Endothelial cell (in vitro differentiated cells): ENCODE results near the gene EFNB3. TPM values are rescaled to one million over a fixed set of nuclear protein-coding genes. Genes with fewer than 3 reads are reported as not detected.

Experiments used
- DNase-seq: peaks from one replicate; pipeline ENCODE4 v3.0.0; 2021; ENCODE audit warnings: low spot score
- H3K27ac Mint-ChIP-seq: one replicate; pipeline ENCODE4 v1.8.0; 2021; ENCODE audit warnings: mixed read lengths, inconsistent platforms; ENCODE audit not compliant: unreplicated experiment
- H3K27me3 Mint-ChIP-seq: one replicate; pipeline ENCODE4 v1.8.0; 2021; ENCODE audit warnings: mild to moderate bottlenecking, moderate library complexity, mixed read lengths, inconsistent platforms; ENCODE audit not compliant: unreplicated experiment
- H3K36me3 Mint-ChIP-seq: one replicate; pipeline ENCODE4 v1.8.0; 2021; ENCODE audit warnings: mild to moderate bottlenecking, low read depth, mixed read lengths, inconsistent platforms; ENCODE audit not compliant: unreplicated experiment
- H3K4me1 Mint-ChIP-seq: one replicate; pipeline ENCODE4 v1.8.0; 2021; ENCODE audit warnings: mild to moderate bottlenecking, mixed read lengths, inconsistent platforms; ENCODE audit not compliant: unreplicated experiment
- H3K4me3 Mint-ChIP-seq: one replicate; pipeline ENCODE4 v1.8.0; 2021; ENCODE audit warnings: mild to moderate bottlenecking, mixed read lengths, inconsistent platforms; ENCODE audit not compliant: unreplicated experiment
- H3K9me3 Mint-ChIP-seq: one replicate; pipeline ENCODE4 v1.8.0; 2021; ENCODE audit warnings: mixed read lengths, inconsistent platforms; ENCODE audit not compliant: unreplicated experiment
- CTCF ChIP-seq: fragments of 200-600 bp; sonication (generic); IDR thresholded peaks from one replicate; pipeline ENCODE4 v1.5.0; 2021; ENCODE audit warnings: antibody characterized with exemption; ENCODE audit not compliant: unreplicated experiment
- total RNA-seq: library from RNA; stranded (reverse); fragmentation: NEBNext Ultra II Directional; extraction: Animal tissue kit (Norgen Biotek cat#: 25700); gene quantifications from one replicate; pipeline ENCODE4 v1.2.1, GENCODE V29; 2021; ENCODE audit not compliant: unreplicated experiment

The EFNB3 gene
- total RNA-seq, 1 donor from 2014 or later = 61.9 TPM

- Mint-ChIP-seq H3K27me3 (peaks cover 15% of the 10 kb centered on the region), H3K27ac (no peak overlapping the region), H3K9me3 (no peaks in the 10 kb centered on the region)
Measured at GRCh38 chr17:7709031-7709430, 4.0 kb downstream of the EFNB3 start.

GRCh38 chr17:7710301-7710700 lies 5.3 kb downstream of the EFNB3 start:
- peaks cover 54% of the 10 kb centered on the region for H3K4me1 Mint-ChIP-seq
- H3K4me3 Mint-ChIP-seq = peak overlapping the region; percentile 78
- no peak for DNase-seq
- H3K27ac Mint-ChIP-seq = peak overlapping the region; percentile 96
- H3K36me3 Mint-ChIP-seq = peaks cover 11% of the 10 kb centered on the region
- H3K9me3 Mint-ChIP-seq = no peaks in the 10 kb centered on the region
- peaks cover 14% of the 10 kb centered on the region for H3K27me3 Mint-ChIP-seq
- no peak for TF ChIP-seq CTCF

More at GRCh38 chr17:7709031-7709430, 4.0 kb downstream of the EFNB3 start:
- TF ChIP-seq CTCF = no peak
- no peak overlapping the region for H3K4me3 Mint-ChIP-seq
- H3K36me3 Mint-ChIP-seq = peaks cover 11% of the 10 kb centered on the region
- no peak for DNase-seq
- H3K4me1 Mint-ChIP-seq = peaks cover 61% of the 10 kb centered on the region

- Mint-ChIP-seq H3K4me1 (peaks cover 48% of the 10 kb centered on the region), H3K36me3 (peaks cover 11% of the 10 kb centered on the region), H3K27me3 (peaks cover 14% of the 10 kb centered on the region), H3K9me3 (no peaks in the 10 kb centered on the region), H3K4me3 (peak overlapping the region; percentile 78), H3K27ac (peak overlapping the region; percentile 96)
- DNase-seq = no peak
- TF ChIP-seq CTCF = no peak
Measured at GRCh38 chr17:7711051-7711755, 6.2 kb downstream of the EFNB3 start.

- peaks cover 43% of the 10 kb centered on the region for H3K4me1 Mint-ChIP-seq
- peaks cover 11% of the 10 kb centered on the region for H3K36me3 Mint-ChIP-seq
- no peak for TF ChIP-seq CTCF
- H3K27ac Mint-ChIP-seq = no peak overlapping the region
- H3K4me3 Mint-ChIP-seq = no peak overlapping the region
- H3K9me3 Mint-ChIP-seq = no peaks in the 10 kb centered on the region
- H3K27me3 Mint-ChIP-seq = peaks cover 11% of the 10 kb centered on the region
- DNase-seq = no peak
Measured at GRCh38 chr17:7712111-7712771, 7.2 kb downstream of the EFNB3 start.

- Mint-ChIP-seq H3K36me3 (peaks cover 11% of the 10 kb centered on the region), H3K4me3 (no peak overlapping the region), H3K27me3 (peaks cover 14% of the 10 kb centered on the region), H3K27ac (peak overlapping the region; percentile 25), H3K9me3 (no peaks in the 10 kb centered on the region), H3K4me1 (peaks cover 43% of the 10 kb centered on the region)
- DNase-seq = no peak
- no peak for TF ChIP-seq CTCF
Measured at GRCh38 chr17:7713782-7714181, 8.8 kb downstream of the EFNB3 start.
